Left lung (tissue), 10 donors: ENCODE results near the gene TRIP12. TPM values are rescaled to one million over a fixed set of nuclear protein-coding genes. Genes with fewer than 3 reads are reported as not detected.

ENCODE experiments used
- ATAC-seq: fragments of 200-7000 bp; cut with Tn5 transposase; one replicate; pipeline ENCODE4 v1.9.1; 2020; ENCODE audit warnings: moderate library complexity
- DNase-seq, 4 donors: peaks; one replicate each; pipeline ENCODE4 v3.0.0-alpha.2; 2013 to 2020
- H3K27ac ChIP-seq, 2 donors: fragments of 200-600 bp; sonication (generic) in 1 of 2; one replicate each; pipeline versions ENCODE4 v1.5.0 to v1.8.0; 2020 to 2021
- H3K27me3 ChIP-seq, 2 donors: fragments of 200-600 bp; sonication (generic) in 1 of 2; one replicate each; pipeline versions ENCODE4 v1.5.0 to v1.8.0; 2020 to 2021
- H3K36me3 ChIP-seq, 2 donors: fragments of 200-600 bp; sonication (generic) in 1 of 2; one replicate each; pipeline versions ENCODE4 v1.5.0 to v1.8.0; 2020 to 2021
- H3K4me1 ChIP-seq, 2 donors: fragments of 200-600 bp; one replicate each; pipeline ENCODE4 v1.8.0; 2021
- H3K4me3 ChIP-seq, 2 donors: fragments of 200-600 bp; sonication (generic) in 1 of 2; one replicate each; pipeline versions ENCODE4 v1.5.0 to v1.8.0; 2020 to 2021; ENCODE audit warnings: mild to moderate bottlenecking in 1 of 2
- H3K9me3 ChIP-seq, 2 donors: fragments of 200-600 bp; sonication (generic) in 1 of 2; one replicate each; pipeline versions ENCODE4 v1.5.0 to v1.8.0; 2020 to 2021
- CTCF ChIP-seq, 2 donors: fragments of 200-600 bp; sonication (generic) in 1 of 2; IDR thresholded peaks; one replicate each; pipeline versions ENCODE4 v1.5.0 to v1.8.0; 2021; ENCODE audit warnings: antibody characterized with exemption in 2 of 2
- intact Hi-C, 2 donors: fragments of 100-400 bp; cut with DNase I; formaldehyde crosslinking; loops; one replicate each; pipeline versions ENCODE4 v1.11.2 to v1.14.2; 2022
- polyA plus RNA-seq, 6 donors: library from polyadenylated mRNA; unstranded; fragments of 120-200 nt; gene quantifications; one replicate each; pipeline ENCODE4 v1.2.1, GENCODE V29; 2013; ENCODE audit not compliant: insufficient read length in 6 of 6
- total RNA-seq, 2 donors: library from RNA; stranded (reverse); fragmentation: NEBNext Ultra II Directional; extraction: Animal tissue kit (Norgen Biotek cat#: 25700); gene quantifications; one replicate each; pipeline ENCODE4 v1.2.1, GENCODE V29; 2021
- donor health status: DM: no; HTN: yes; CAD: no.
- donor health status: DM: no; HTN: no; CAD: no.

TRIP12 gene
- total and polyA plus RNA-seq, 8 donors, result 166 to 234 (median 179) TPM

DNA sequence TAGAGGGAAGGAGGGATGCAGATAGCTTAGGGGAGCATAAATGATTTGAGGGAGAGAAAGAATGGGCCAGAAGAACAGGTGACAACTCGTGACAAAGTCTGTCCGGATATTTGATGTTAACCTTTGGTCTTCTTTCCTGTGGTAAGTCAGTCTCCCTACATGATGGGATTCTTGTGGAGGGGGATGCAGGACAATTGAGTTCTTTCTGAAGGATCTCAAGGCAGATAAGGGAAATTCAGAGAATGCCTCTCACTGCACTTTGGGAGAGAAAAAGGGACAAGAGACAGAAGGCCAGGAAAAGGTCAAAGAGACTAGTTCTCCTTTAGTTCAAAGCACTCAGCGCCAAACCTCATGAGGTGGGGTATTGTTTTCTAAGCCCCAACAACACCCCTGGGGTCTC is 34.7 kb upstream of the TRIP12 start:
- no peaks in the 10 kb centered on the region for H3K27me3 ChIP-seq
- no peaks in the 10 kb centered on the region for H3K9me3 ChIP-seq
- H3K4me1 ChIP-seq, result no peaks in the 10 kb centered on the region
- no peak for DNase-seq
- intact Hi-C loops, result no loop called here
- TF ChIP-seq CTCF (IDR thresholded peaks at IDR 0.05), result no peak
- no peaks in the 10 kb centered on the region for H3K36me3 ChIP-seq
- H3K27ac ChIP-seq, result no peak overlapping the region
- no peak overlapping the region for H3K4me3 ChIP-seq
- no peak for ATAC-seq

GRCh38 chr2:229955663-229956062 is 33.9 kb upstream of the TRIP12 start:
- intact Hi-C loops, result no loop called here

DNA sequence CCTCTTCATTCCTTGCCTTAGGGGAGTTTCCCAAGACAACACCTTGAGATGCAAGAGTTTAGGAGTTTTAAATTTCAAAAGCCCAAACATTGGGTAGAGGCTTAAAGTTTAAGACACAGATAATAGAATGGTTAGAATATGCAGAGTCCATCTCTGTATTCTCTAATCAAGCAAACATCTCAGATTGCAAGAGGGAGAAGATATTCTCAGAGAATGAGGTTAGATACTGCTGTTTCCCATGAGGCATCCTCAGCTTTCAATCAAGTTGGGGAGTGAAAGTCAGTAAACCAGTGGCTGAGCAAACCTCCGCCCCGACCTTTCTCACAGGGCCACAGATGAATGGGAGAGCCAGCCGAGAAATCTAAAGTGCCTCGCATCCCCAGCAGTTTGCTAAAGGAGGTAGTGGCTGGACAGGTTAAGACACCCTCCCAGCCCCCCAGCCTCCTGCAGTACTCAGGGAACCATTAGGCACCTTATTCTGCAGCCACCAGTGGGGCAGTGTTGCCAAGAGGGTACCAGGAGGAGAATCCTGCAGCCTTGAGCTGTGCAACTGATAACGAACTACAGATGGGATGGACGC is 30.5 kb upstream of the TRIP12 start:
- Histone ChIP-seq H3K36me3 (no peaks in the 10 kb centered on the region), H3K27me3 (no peaks in the 10 kb centered on the region), H3K4me1 (no peaks in the 10 kb centered on the region), H3K4me3 (no peak overlapping the region), H3K9me3 (no peaks in the 10 kb centered on the region), H3K27ac (no peak overlapping the region)
- TF ChIP-seq CTCF (IDR thresholded peaks at IDR 0.05), result no peak
- intact Hi-C loops, result no loop called here
- DNase-seq, result peak in 1 of 4 donors; percentile 13
- ATAC-seq, result no peak

More at GRCh38 chr2:229955663-229956062, 33.9 kb upstream of the TRIP12 start:
- Histone ChIP-seq H3K27me3 (no peaks in the 10 kb centered on the region), H3K36me3 (no peaks in the 10 kb centered on the region), H3K4me1 (no peaks in the 10 kb centered on the region), H3K4me3 (no peak overlapping the region), H3K27ac (no peak overlapping the region), H3K9me3 (no peaks in the 10 kb centered on the region)
- TF ChIP-seq CTCF (IDR thresholded peaks at IDR 0.05), result no peak
- DNase-seq (no peak), ATAC-seq (no peak)

DNA sequence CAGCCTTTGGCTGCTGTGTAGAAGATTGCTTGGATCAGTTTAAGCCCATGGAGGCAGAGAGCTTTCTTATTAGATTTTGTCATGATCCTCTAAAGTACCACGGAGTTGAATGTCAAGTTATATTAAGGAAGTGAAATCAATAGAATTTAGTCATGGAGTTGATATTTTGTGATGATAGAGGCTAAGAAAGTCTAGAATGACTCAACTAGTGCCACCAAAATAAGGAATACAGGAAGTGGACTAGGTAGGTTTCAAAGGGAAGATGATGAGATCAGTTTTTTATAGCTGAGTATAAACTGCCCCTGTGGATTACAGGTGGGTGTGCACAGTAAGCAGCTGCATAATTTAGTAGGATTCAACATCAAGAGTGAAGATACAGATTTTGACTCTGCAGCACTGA is 25.7 kb upstream of the TRIP12 start:
- DNase-seq (no peak), ATAC-seq (no peak)
- Histone ChIP-seq H3K4me3 (no peak overlapping the region), H3K4me1 (no peaks in the 10 kb centered on the region), H3K36me3 (no peaks in the 10 kb centered on the region), H3K27ac (no peak overlapping the region), H3K27me3 (no peaks in the 10 kb centered on the region), H3K9me3 (no peaks in the 10 kb centered on the region)
- intact Hi-C loops, result no loop called here
- no peak for TF ChIP-seq CTCF (IDR thresholded peaks at IDR 0.05)

- intact Hi-C loops, result no loop called here
- Histone ChIP-seq H3K36me3 (no peaks in the 10 kb centered on the region), H3K4me1 (no peaks in the 10 kb centered on the region), H3K27me3 (no peaks in the 10 kb centered on the region), H3K9me3 (no peaks in the 10 kb centered on the region), H3K4me3 (no peak overlapping the region), H3K27ac (no peak overlapping the region)
- no peak for ATAC-seq
- no peak for DNase-seq
- no peak for TF ChIP-seq CTCF (IDR thresholded peaks at IDR 0.05)
These were observed 24.2 kb upstream of the TRIP12 start for GRCh38 chr2:229945975-229946374.
